ENCODE data around the gene ALG6.

ALG6 gene

GRCh38 chr1:63328781-63329180 lies 38.6 kb upstream of the ALG6 start:
- no peak for DNase-seq (ENCODE audit: extremely low spot score)
- TF ChIP-seq, protein P1, sequence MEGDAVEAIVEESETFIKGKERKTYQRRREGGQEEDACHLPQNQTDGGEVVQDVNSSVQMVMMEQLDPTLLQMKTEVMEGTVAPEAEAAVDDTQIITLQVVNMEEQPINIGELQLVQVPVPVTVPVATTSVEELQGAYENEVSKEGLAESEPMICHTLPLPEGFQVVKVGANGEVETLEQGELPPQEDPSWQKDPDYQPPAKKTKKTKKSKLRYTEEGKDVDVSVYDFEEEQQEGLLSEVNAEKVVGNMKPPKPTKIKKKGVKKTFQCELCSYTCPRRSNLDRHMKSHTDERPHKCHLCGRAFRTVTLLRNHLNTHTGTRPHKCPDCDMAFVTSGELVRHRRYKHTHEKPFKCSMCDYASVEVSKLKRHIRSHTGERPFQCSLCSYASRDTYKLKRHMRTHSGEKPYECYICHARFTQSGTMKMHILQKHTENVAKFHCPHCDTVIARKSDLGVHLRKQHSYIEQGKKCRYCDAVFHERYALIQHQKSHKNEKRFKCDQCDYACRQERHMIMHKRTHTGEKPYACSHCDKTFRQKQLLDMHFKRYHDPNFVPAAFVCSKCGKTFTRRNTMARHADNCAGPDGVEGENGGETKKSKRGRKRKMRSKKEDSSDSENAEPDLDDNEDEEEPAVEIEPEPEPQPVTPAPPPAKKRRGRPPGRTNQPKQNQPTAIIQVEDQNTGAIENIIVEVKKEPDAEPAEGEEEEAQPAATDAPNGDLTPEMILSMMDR (IDR thresholded peaks at IDR 0.05; ENCODE audit: control extremely low read depth, extremely low read depth, low read depth, missing control alignments), result no peak
- POLR2A ChIA-PET, result no interaction called here
- CTCF ChIA-PET, result interaction anchor here (1.2 to 7.5 kb wide), 5 partner anchors 10 to 117 kb away, joined by 3 to 48 read pairs (median 4); no protein-coding TSS in a partner anchor

DNA sequence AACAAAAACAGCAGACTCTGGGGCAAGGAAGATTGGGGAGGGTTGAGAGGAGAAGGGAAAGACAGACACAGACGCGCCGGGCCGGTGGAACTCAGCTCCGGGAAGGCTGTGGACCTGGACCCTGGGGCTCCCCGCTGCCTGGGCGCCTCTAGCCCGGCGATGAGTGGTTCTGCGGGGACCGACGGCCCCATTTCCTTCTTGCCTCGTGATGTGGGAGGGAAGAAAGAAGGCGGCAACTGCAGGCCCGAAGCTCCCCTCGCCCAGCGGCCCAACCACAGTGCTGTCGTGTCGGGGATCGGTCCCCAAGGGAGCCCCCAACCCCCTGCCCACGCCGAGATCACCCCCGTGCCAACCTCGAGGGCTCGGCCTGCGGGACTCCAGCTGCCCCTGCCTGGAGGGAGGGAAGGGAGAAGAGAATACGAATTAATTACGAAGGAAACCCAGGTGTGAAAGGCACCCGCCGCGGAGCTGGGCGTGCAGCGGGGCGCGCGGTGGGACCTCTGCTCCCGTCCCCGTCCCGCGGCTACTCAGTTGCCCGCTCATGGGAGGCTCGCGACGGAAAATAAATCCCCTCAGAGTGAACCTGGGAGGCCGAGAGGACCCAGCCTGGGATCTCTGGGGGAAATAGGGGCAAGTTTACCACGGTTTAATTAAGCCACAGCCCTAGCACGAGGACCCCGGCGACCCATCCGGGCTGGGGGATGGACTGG lies 37.7 kb upstream of the ALG6 start:
- TF ChIP-seq, protein P1 (IDR thresholded peaks at IDR 0.05; ENCODE audit: control extremely low read depth, extremely low read depth, low read depth, missing control alignments), result no peak
- no peak for DNase-seq (ENCODE audit: extremely low spot score)
- POLR2A ChIA-PET, result interaction anchor here (0.7 kb wide), 1 partner anchor 10 kb away, joined by 3 read pairs; no protein-coding TSS in a partner anchor
- CTCF ChIA-PET, result interaction anchor here (1.3 to 7.5 kb wide), 3 partner anchors 11 to 227 kb away, joined by 3 to 48 read pairs (median 6); no protein-coding TSS in a partner anchor

- DNase-seq (ENCODE audit: extremely low spot score), result no peak
- ChIA-PET CTCF (interaction anchor here (1.3 to 7.5 kb wide), 3 partner anchors 11 to 226 kb away, joined by 3 to 48 read pairs (median 6); no protein-coding TSS in a partner anchor), POLR2A (no interaction called here)
- TF ChIP-seq, protein P1 (IDR thresholded peaks at IDR 0.05; ENCODE audit: control extremely low read depth, extremely low read depth, low read depth, missing control alignments), result no peak
These were observed 37.0 kb upstream of the ALG6 start for GRCh38 chr1:63330331-63330916.

DNA sequence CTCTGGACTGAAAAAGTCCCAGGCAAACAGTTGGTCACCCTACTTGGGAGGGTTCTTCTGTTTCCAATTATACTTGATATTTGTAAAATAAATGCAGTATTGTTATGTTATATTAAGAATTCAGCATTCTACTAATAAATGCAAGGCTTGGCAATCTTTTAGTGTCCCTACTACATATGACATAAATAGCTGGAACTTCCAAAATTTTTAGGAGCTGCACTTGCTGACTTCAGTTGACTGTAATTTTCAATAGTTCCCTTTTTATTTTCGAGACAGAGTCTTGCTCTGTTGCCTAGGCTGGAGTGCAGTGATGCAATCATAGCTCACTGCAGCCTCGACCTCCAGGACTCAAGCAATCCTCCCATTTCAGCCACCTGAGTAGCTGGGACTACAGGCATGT lies 25.0 kb upstream of the ALG6 start:
- no peak for DNase-seq (ENCODE audit: extremely low spot score)
- TF ChIP-seq, protein P1 (IDR thresholded peaks at IDR 0.05; ENCODE audit: control extremely low read depth, extremely low read depth, low read depth, missing control alignments), result no peak
- POLR2A ChIA-PET, result no interaction called here
- CTCF ChIA-PET, result interaction anchor here (5.2 kb wide), 1 partner anchor 9 kb away, joined by 24 read pairs; no protein-coding TSS in a partner anchor

DNA sequence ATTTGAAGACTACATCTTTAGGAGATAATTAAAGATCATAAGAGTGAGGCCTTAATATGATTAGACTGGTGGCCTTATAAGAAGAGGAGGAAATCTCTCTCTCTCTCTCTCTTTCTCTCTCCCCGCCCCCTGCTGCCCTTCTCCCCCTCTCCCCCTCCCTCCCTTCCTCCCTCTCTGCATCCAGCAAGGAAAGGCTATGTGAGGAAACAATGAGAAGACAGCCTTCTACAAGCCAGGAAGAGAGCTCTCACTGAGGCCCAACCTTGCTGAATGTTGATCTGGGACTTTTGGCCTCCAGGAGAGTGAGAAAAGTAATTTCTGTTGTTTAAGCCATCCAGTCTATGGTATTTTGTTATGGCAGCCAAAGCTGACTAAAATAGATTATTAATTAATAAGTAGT lies 23.5 kb upstream of the ALG6 start:
- ChIA-PET POLR2A (no interaction called here), CTCF (interaction anchor here (0.9 to 5.2 kb wide), 4 partner anchors 11 to 54 kb away, joined by 3 to 24 read pairs (median 3); no protein-coding TSS in a partner anchor)
- no peak for DNase-seq (ENCODE audit: extremely low spot score)

DNA sequence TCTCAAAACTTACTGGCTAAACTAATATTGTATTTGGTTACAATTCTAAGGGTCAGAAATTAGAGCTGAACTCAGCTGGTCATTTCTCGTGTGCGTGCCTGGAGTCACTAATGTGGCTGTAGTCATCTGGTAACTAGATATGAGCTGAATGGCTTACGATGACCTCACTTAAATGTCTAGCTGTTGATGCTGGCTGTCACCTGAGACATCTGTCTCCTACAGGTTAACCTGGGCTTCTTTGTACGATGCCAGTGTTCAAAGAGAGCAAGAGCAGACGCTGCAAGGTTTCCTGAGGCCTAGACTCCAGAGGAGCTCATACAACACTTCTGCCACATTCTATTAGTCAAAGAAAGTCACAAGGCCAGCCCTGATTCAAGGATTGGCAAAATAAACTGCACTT lies 17.1 kb upstream of the ALG6 start:
- DNase-seq (ENCODE audit: extremely low spot score), result no peak
- POLR2A ChIA-PET, result no interaction called here
- TF ChIP-seq, protein P1 (IDR thresholded peaks at IDR 0.05; ENCODE audit: control extremely low read depth, extremely low read depth, low read depth, missing control alignments), result no peak
- CTCF ChIA-PET, result interaction anchor here (2.2 to 3.6 kb wide), 2 partner anchors 10 to 19 kb away, joined by 6 to 18 read pairs; no protein-coding TSS in a partner anchor

More for the DNA sequence above, 23.5 kb upstream of the ALG6 start:
- TF ChIP-seq, protein P1 (IDR thresholded peaks at IDR 0.05; ENCODE audit: control extremely low read depth, extremely low read depth, low read depth, missing control alignments), result no peak
